Tibial nerve (tissue), 4 donors: ENCODE measurements around the gene SNX30. TPM values are rescaled to one million over a fixed set of nuclear protein-coding genes. Genes with fewer than 3 reads are reported as not detected.

Experiments
- DNase-seq, 2 donors: peaks; one replicate each; pipeline ENCODE4 v3.0.0-alpha.2; 2019; ENCODE audit warnings: low spot score in 2 of 2
- H3K27ac ChIP-seq, 4 donors: fragments of 200-600 bp; sonication (generic) in 3 of 4; one replicate each; pipeline ENCODE4 v1.5.1; 2017 to 2019; ENCODE audit warnings: mild to moderate bottlenecking in 1 of 4
- H3K27me3 ChIP-seq, 2 donors: fragments of 200-600 bp; sonication (generic) in 1 of 2; one replicate each; pipeline versions ENCODE4 v1.5.1 to v1.6.0; 2017 to 2019
- H3K36me3 ChIP-seq, 3 donors: fragments of 200-600 bp; sonication (generic); one replicate each; pipeline ENCODE4 v1.5.1; 2018 to 2019
- H3K4me1 ChIP-seq, 4 donors: fragments of 200-600 bp; sonication (generic) in 3 of 4; one replicate each; pipeline ENCODE4 v1.5.1; 2017 to 2019
- H3K4me3 ChIP-seq, 4 donors: fragments of 200-600 bp; sonication (generic) in 3 of 4; one replicate each; pipeline ENCODE4 v1.5.1; 2017 to 2019; ENCODE audit warnings: mild to moderate bottlenecking in 1 of 4, moderate library complexity in 1 of 4
- H3K9me3 ChIP-seq, 4 donors: fragments of 200-600 bp; sonication (generic) in 3 of 4; one replicate each; pipeline ENCODE4 v1.5.1; 2017 to 2019
- CTCF ChIP-seq, 5 experiments: fragments of 200-600 bp in 3 of 5; fragments of 450-650 bp in 2 of 5; sonication (generic) in 3 of 5; IDR thresholded peaks; one replicate each; pipeline ENCODE4 v1.5.1; 2016 to 2019; ENCODE audit warnings: antibody characterized with exemption in 5 of 5, mild to moderate bottlenecking in 3 of 5, moderate library complexity in 2 of 5
- EP300 ChIP-seq, 2 donors: sonication (generic); formaldehyde crosslinking; IDR thresholded peaks; one replicate each; pipeline ENCODE4 v1.6.1; 2017; ENCODE audit warnings: antibody characterized with exemption in 2 of 2, mild to moderate bottlenecking in 1 of 2
- POLR2A ChIP-seq, 2 donors: fragments of 450-650 bp; IDR thresholded peaks; one replicate each; pipeline ENCODE4 v1.6.1; 2017; ENCODE audit warnings: antibody characterized with exemption in 2 of 2, mild to moderate bottlenecking in 2 of 2, moderate library complexity in 2 of 2
- WGBS, 2 donors: methylation state at CpG; one replicate each; pipeline ENCODE4 v1.1.5; 2018; 5-methylcytosine and 5-hydroxymethylcytosine counted together
- total RNA-seq, 4 donors: library from RNA; depleted of rRNA; stranded (reverse); fragments of >200 nt; gene quantifications; one replicate each; pipeline ENCODE4 v1.1.0, GENCODE V29; 2016

Gene SNX30
- total RNA-seq, 4 donors from 2014 or later, result 14.9 to 25.3 (median 17.0) TPM

GRCh38 chr9:112817860-112818203 is 67.3 kb downstream of the SNX30 start:
- H3K4me3 ChIP-seq, result no peak overlapping the region
- H3K27me3 ChIP-seq, result no peaks in the 10 kb centered on the region
- H3K9me3 ChIP-seq, result no peaks in the 10 kb centered on the region
- peaks cover 0 to 12% (median 0%) of the 10 kb centered on the region in 3 donors for H3K36me3 ChIP-seq
- H3K4me1 ChIP-seq, result peaks cover 0 to 28% (median 1%) of the 10 kb centered on the region in 4 donors
- H3K27ac ChIP-seq, result peak overlapping the region in 2 of 4 donors; percentile 3 to 50
- 90 to 93% methylated on average over 5 of the region's 5 CpGs for WGBS, 2 donors
- DNase-seq, result no peak
- TF ChIP-seq EP300 (IDR thresholded peaks at IDR 0.05) (no peak), POLR2A (IDR thresholded peaks at IDR 0.05) (no peak), CTCF (IDR thresholded peaks at IDR 0.05) (no peak)

DNA sequence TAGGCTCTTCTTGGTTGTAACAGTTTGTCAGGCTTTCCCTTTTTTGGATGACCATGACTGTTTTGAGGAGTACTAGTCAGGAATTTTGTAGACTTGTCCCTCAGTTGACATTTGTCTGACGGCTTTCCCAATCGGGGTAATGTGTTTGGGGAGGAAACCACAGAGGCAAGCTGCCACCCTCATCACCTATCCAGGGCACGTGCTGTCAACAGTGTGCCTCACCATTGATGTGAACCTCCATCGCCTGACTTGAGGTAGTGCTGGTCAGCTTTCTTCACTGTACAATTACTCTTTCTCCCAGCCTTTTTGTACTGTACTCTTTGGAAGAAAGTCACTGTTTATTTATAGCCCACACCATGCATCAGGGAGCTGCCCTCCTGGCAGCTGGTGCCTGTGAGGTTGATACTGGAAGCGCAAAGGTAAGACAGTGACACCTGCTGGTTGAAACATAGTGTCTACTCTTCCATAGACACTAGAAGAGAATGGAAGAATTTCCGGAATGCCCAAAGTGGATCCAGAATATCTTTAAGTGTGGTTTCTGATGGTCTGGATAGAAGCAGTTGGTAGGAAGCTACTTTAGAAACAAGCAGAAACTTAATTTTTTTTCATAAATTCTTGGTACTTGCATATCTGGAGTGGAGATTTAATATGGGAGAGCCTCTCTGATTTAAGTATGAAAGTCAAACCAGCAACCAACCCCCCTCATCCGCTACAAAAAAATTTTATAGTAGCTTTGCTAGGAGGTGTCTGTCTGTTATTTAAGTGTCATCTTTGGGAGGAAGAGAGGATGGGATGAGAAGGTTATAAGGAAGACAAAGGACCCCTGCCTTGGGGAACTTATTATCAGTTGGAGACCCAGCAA is 69.3 kb downstream of the SNX30 start:
- DNase-seq, result peak in 1 of 2 donors; percentile 36
- no peak overlapping the region for H3K27ac ChIP-seq
- no peaks in the 10 kb centered on the region for H3K27me3 ChIP-seq
- H3K4me3 ChIP-seq, result no peak overlapping the region
- 61 to 63% methylated on average over 7 of the region's 7 CpGs for WGBS, 2 donors
- peaks cover 0 to 12% (median 0%) of the 10 kb centered on the region in 3 donors for H3K36me3 ChIP-seq
- H3K4me1 ChIP-seq, result peaks cover 0 to 37% (median 1%) of the 10 kb centered on the region in 4 donors
- TF ChIP-seq POLR2A (IDR thresholded peaks at IDR 0.05) (no peak), EP300 (IDR thresholded peaks at IDR 0.05) (no peak), CTCF (IDR thresholded peaks at IDR 0.05) (peak; percentile 30 to 52 (median 46))
- H3K9me3 ChIP-seq, result no peaks in the 10 kb centered on the region

DNA sequence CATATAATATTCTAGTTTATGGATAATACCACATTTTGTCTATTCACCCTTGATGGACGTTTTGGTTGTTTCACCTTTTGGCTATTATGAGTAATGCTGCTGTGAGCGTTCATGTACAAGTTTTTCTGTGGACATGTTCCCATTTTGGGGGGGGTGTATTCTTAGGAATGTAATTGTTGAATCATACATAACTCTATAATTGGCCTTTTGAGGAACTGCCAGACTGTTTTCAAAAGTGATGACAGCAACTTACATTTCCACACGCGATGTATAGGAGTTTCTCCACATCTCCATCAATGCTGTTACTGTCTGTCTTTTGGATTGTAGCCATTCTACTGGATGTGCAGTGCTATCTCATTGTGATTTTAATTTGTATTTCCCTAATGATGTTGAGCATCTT is 70.3 kb downstream of the SNX30 start:
- H3K27ac ChIP-seq, result no peak overlapping the region
- TF ChIP-seq POLR2A (IDR thresholded peaks at IDR 0.05) (no peak), CTCF (IDR thresholded peaks at IDR 0.05) (no peak), EP300 (IDR thresholded peaks at IDR 0.05) (no peak)

DNA sequence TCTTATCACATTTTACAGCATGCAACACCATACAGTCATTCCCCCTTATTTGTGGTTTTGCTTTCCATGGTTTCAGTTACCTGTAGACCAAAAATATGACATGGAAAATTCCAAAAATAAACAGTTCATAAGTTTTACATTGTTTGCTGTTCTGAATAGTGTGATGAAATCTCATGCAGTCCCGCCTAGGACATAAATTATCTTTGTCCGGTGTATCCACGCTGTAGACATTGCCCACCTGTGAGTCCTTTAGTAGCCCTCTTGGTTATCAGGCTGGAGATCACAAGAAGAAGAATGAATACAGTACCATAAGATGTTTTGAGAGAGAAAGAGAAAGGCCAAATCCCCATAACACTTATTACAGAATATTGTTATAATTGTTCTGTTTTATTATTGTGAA is 72.1 kb downstream of the SNX30 start:
- no peaks in the 10 kb centered on the region for H3K27me3 ChIP-seq
- WGBS, 2 donors, result 94 to 98% methylated on average over 3 of the region's 3 CpGs
- TF ChIP-seq EP300 (IDR thresholded peaks at IDR 0.05), result no peak
- no peak for TF ChIP-seq CTCF (IDR thresholded peaks at IDR 0.05)

More for the DNA sequence above, 70.3 kb downstream of the SNX30 start:
- Histone ChIP-seq H3K4me3 (no peak overlapping the region), H3K4me1 (peaks cover 0 to 37% (median 1%) of the 10 kb centered on the region in 4 donors), H3K9me3 (no peaks in the 10 kb centered on the region), H3K27me3 (no peaks in the 10 kb centered on the region), H3K36me3 (peaks cover 0 to 12% (median 0%) of the 10 kb centered on the region in 3 donors)
- 45 to 51% methylated on average over 4 of the region's 4 CpGs for WGBS, 2 donors
- DNase-seq, result no peak

DNA sequence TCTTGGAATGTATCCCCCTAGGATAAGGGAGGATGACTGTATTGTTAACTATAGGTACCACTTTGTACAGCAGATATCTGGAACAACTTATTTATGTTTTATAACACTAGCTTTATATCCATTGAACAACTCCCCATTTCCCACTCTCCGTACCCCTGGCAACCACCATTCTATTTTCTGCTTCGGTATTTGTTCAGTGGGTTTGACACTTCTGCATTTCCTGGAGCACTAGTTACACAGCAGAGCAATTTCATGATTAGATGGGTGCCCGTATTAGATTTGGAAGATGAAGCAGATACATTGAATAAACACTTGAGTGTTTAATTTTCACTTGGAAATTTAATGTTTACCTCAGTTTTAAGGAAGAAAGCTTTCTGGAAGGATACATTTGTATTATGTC is 72.7 kb downstream of the SNX30 start:
- DNase-seq, result no peak
- Histone ChIP-seq H3K4me3 (no peak overlapping the region), H3K9me3 (no peaks in the 10 kb centered on the region), H3K4me1 (peaks cover 0 to 16% (median 1%) of the 10 kb centered on the region in 4 donors), H3K27ac (no peak overlapping the region), H3K36me3 (peaks cover 0 to 8% (median 0%) of the 10 kb centered on the region in 3 donors), H3K27me3 (no peaks in the 10 kb centered on the region)
- WGBS, 2 donors, result 76 to 82% methylated on average over 3 of the region's 3 CpGs
- TF ChIP-seq CTCF (IDR thresholded peaks at IDR 0.05) (no peak), POLR2A (IDR thresholded peaks at IDR 0.05) (no peak), EP300 (IDR thresholded peaks at IDR 0.05) (no peak)

More for the DNA sequence above, 72.1 kb downstream of the SNX30 start:
- no peak for DNase-seq
- Histone ChIP-seq H3K36me3 (peaks cover 0 to 12% (median 0%) of the 10 kb centered on the region in 3 donors), H3K4me3 (no peak overlapping the region), H3K27ac (no peak overlapping the region), H3K4me1 (peaks cover 0 to 19% (median 1%) of the 10 kb centered on the region in 4 donors), H3K9me3 (no peaks in the 10 kb centered on the region)
